H1 (cell line): Measurements from ENCODE around the gene TTC3. TPM values are rescaled to one million over a fixed set of nuclear protein-coding genes. Genes with fewer than 3 reads are reported as not detected.

Experiments used
- EP300 ChIP-seq, 2 experiments: IDR thresholded peaks; 1 replicate in 1 of 2; 2 replicates in 1 of 2; pipeline ENCODE4 v1.6.1; 2011 to 2012; ENCODE audit warnings: low read depth in 2 of 2, low read length in 2 of 2, mild to moderate bottlenecking in 2 of 2, borderline replicate concordance in 1 of 2, inconsistent platforms in 1 of 2, moderate library complexity in 1 of 2
- SIN3A ChIP-seq, 2 experiments: IDR thresholded peaks in 1 of 2; conservative IDR thresholded peaks in 1 of 2; 2 replicates each; pipeline ENCODE4 v1.6.1; 2011 to 2012; ENCODE audit warnings: low read length in 2 of 2, improper control_type of control experiment in 1 of 2, low read depth in 1 of 2, mild to moderate bottlenecking in 1 of 2
- polyA plus RNA-seq, 7 experiments: library from polyadenylated mRNA; depleted of rRNA in 3 of 7; stranded (reverse) in 5 of 7; unstranded in 2 of 7; fragments of >200 nt in 5 of 7; fragments of 200-250 nt in 2 of 7; gene quantifications; 1 replicate in 5 of 7; 2 replicates in 1 of 7; 4 replicates in 1 of 7; pipeline versions ENCODE4 v1.2.1 to v1.2.3, GENCODE V29; 2011 to 2013; ENCODE audit warnings: missing spikeins in 2 of 7, mixed read lengths in 2 of 7
- small RNA-seq: library from polyadenylated mRNA; stranded (forward); fragments of <200 nt; extraction: miRNeasy Mini kit (QIAGEN cat#:217004); gene quantifications from one replicate; pipeline ENCODE3, GENCODE V24; 2013; ENCODE audit not compliant: insufficient read depth
- total RNA-seq: library from RNA; stranded (reverse); fragmentation: NEBNext Ultra II Directional; extraction: Animal tissue kit (Norgen Biotek cat#: 25700); gene quantifications from 2 replicates; pipeline ENCODE4 v1.2.1, GENCODE V29; 2021

Gene TTC3
- total and polyA plus RNA-seq, 2 of the 8 experiments (the other 6 are each of a cell fraction or from before 2014, with no cell fraction given), result 11.0 to 36.2 TPM

- TF ChIP-seq SIN3A (conservative IDR thresholded peaks at IDR 0.05 in 1 of 2, IDR thresholded peaks at IDR 0.05 in 1 of 2; ENCODE audit: low read depth in 1 of 2, low read length in 2 of 2) (no peak), EP300 (IDR thresholded peaks at IDR 0.05; ENCODE audit: borderline replicate concordance in 1 of 2, low read depth in 2 of 2, low read length in 2 of 2) (no peak)
These were observed 178.2 kb downstream of the TTC3 start (continued) for GRCh38 chr21:37251294-37251634.

Small RNA genes within 50 kb of the gene (small RNA-seq; reads per million reads assigned to genes)
- not detected for gene RN7SL678P
- gene RNU6-696P, result not detected

Other genes with a start within 250 kb of the TTC3 start
- gene HLCS, start 106.6 kb upstream of the TTC3 start, total RNA-seq, result 12.2 and 14.2 TPM in 2 replicates
- gene HLCS, start 106.6 kb upstream of the TTC3 start, polyA plus RNA-seq (2011; rRNA removed), result 4.7 and 5.1 TPM in 2 replicates
- 2.0 and 2.6 TPM in 2 replicates for gene RIPPLY3, start 66.6 kb upstream of the TTC3 start, total RNA-seq
- gene RIPPLY3, start 66.6 kb upstream of the TTC3 start, polyA plus RNA-seq (2011; rRNA removed), result 2.2 TPM in 2 replicates
- 11.3 and 12.9 TPM in 2 replicates for gene PIGP, start 183 bp upstream of the TTC3 start, total RNA-seq
- gene PIGP, start 183 bp upstream of the TTC3 start, polyA plus RNA-seq (2011; rRNA removed), result 10.2 and 18.0 TPM in 2 replicates
- 68.1 and 71.6 TPM in 2 replicates for gene VPS26C, start 194.1 kb downstream of the TTC3 start, total RNA-seq
- gene VPS26C, start 194.1 kb downstream of the TTC3 start, polyA plus RNA-seq (2011; rRNA removed), result 43.5 and 45.7 TPM in 2 replicates